NT2/D1 (cell line): Measurements from ENCODE around the gene ZNF134.

Source experiments
- DNase-seq: peaks from one replicate; pipeline ENCODE4 v3.0.0-alpha.2; 2011; ENCODE audit warnings: low read depth, low spot score
- H3K27me3 ChIP-seq: 2 replicates; pipeline ENCODE4 v1.6.0; 2011; ENCODE audit warnings: mild to moderate bottlenecking; ENCODE audit not compliant: insufficient read length, insufficient read depth
- H3K36me3 ChIP-seq: 2 replicates; pipeline ENCODE4 v1.6.1; 2011; ENCODE audit warnings: mild to moderate bottlenecking, low read length, mixed read lengths; ENCODE audit not compliant: insufficient read depth, insufficient read length
- H3K4me1 ChIP-seq: 2 replicates; pipeline ENCODE4 v1.5.1; 2011; ENCODE audit not compliant: insufficient read depth, insufficient read length
- H3K4me3 ChIP-seq: 2 replicates; pipeline ENCODE4 v1.5.1; 2011; ENCODE audit warnings: low read depth; ENCODE audit not compliant: insufficient read length
- H3K9ac ChIP-seq: 2 replicates; pipeline ENCODE4 v1.6.0; 2011; ENCODE audit warnings: low read depth; ENCODE audit not compliant: insufficient read length
- H3K9me3 ChIP-seq: 2 replicates; pipeline ENCODE4 v1.5.1; 2011; ENCODE audit warnings: mild to moderate bottlenecking, low read length; ENCODE audit not compliant: insufficient read depth
- SUZ12 ChIP-seq: IDR thresholded peaks from 2 replicates; pipeline ENCODE4 v1.6.1; 2011; ENCODE audit not compliant: insufficient read length, insufficient read depth; ENCODE audit errors: extremely low read depth
- YY1 ChIP-seq: IDR thresholded peaks from 2 replicates; pipeline ENCODE4 v1.6.1; 2011; ENCODE audit not compliant: insufficient read length, insufficient read depth
- ZNF274 ChIP-seq: IDR thresholded peaks from 2 replicates; pipeline ENCODE4 v1.6.1; 2011; ENCODE audit warnings: mild to moderate bottlenecking, low read depth, low read length

The ZNF134 gene

GRCh38 chr19:57642396-57643046 is 28.5 kb downstream of the ZNF134 start:
- Histone ChIP-seq H3K27me3 (no peaks in the 10 kb centered on the region), H3K9ac (no peak overlapping the region), H3K4me3 (no peak overlapping the region), H3K9me3 (peaks cover 5% of the 10 kb centered on the region), H3K36me3 (peaks cover 43% of the 10 kb centered on the region), H3K4me1 (no peaks in the 10 kb centered on the region)
- TF ChIP-seq YY1 (no peak), ZNF274 (no peak), SUZ12 (no peak)
- no peak for DNase-seq

- Histone ChIP-seq H3K27me3 (no peaks in the 10 kb centered on the region), H3K9me3 (no peaks in the 10 kb centered on the region), H3K36me3 (peaks cover 41% of the 10 kb centered on the region), H3K4me3 (no peak overlapping the region), H3K9ac (no peak overlapping the region), H3K4me1 (no peaks in the 10 kb centered on the region)
- DNase-seq: no peak
- TF ChIP-seq YY1 (no peak), SUZ12 (no peak), ZNF274 (no peak)
These were observed 29.7 kb downstream of the ZNF134 start for GRCh38 chr19:57643734-57644133.

- H3K4me3 ChIP-seq: no peak overlapping the region
- no peaks in the 10 kb centered on the region for H3K4me1 ChIP-seq
- peaks cover under 1% of the 10 kb centered on the region; the same call in 1 of the 2 replicates for H3K9me3 ChIP-seq
- TF ChIP-seq YY1: no peak
- TF ChIP-seq SUZ12: no peak
- no peak for TF ChIP-seq ZNF274
- peaks cover under 1% of the 10 kb centered on the region for H3K36me3 ChIP-seq
- H3K9ac ChIP-seq: no peak overlapping the region
- DNase-seq: no peak
- no peaks in the 10 kb centered on the region for H3K27me3 ChIP-seq
These were observed 34.4 kb downstream of the ZNF134 start for GRCh38 chr19:57648331-57649003.

- Histone ChIP-seq H3K9me3 (peaks cover 4% of the 10 kb centered on the region; the same call in 1 of the 2 replicates), H3K4me3 (no peak overlapping the region), H3K27me3 (no peaks in the 10 kb centered on the region), H3K36me3 (no peaks in the 10 kb centered on the region), H3K9ac (no peak overlapping the region), H3K4me1 (no peaks in the 10 kb centered on the region)
- TF ChIP-seq SUZ12: no peak
- TF ChIP-seq YY1: no peak
- no peak for TF ChIP-seq ZNF274
- DNase-seq: no peak
These were observed 37.6 kb downstream of the ZNF134 start for GRCh38 chr19:57651654-57651996.

GRCh38 chr19:57653689-57654088 is 39.6 kb downstream of the ZNF134 start:
- peaks cover 4% of the 10 kb centered on the region; the same call in 1 of the 2 replicates for H3K9me3 ChIP-seq
- DNase-seq: no peak
- H3K27me3 ChIP-seq: no peaks in the 10 kb centered on the region
- TF ChIP-seq YY1 (no peak), SUZ12 (no peak), ZNF274 (no peak)
- no peak overlapping the region for H3K9ac ChIP-seq
- no peak overlapping the region for H3K4me3 ChIP-seq
- H3K4me1 ChIP-seq: no peaks in the 10 kb centered on the region
- H3K36me3 ChIP-seq: no peaks in the 10 kb centered on the region

- no peak overlapping the region for H3K4me3 ChIP-seq
- H3K9me3 ChIP-seq: peaks cover 4% of the 10 kb centered on the region; the same call in 1 of the 2 replicates
- H3K9ac ChIP-seq: no peak overlapping the region
- peaks cover 4% of the 10 kb centered on the region for H3K27me3 ChIP-seq
- DNase-seq: no peak
- no peak for TF ChIP-seq ZNF274
- TF ChIP-seq SUZ12: no peak
- no peak for TF ChIP-seq YY1
- H3K36me3 ChIP-seq: no peaks in the 10 kb centered on the region
- H3K4me1 ChIP-seq: no peaks in the 10 kb centered on the region
These were observed 41.4 kb downstream of the ZNF134 start for GRCh38 chr19:57655443-57655842.

GRCh38 chr19:57656346-57656745 is 42.3 kb downstream of the ZNF134 start:
- Histone ChIP-seq H3K4me3 (no peak overlapping the region), H3K4me1 (no peaks in the 10 kb centered on the region), H3K9me3 (peaks cover 4% of the 10 kb centered on the region; the same call in 1 of the 2 replicates), H3K9ac (no peak overlapping the region), H3K27me3 (peaks cover 5% of the 10 kb centered on the region), H3K36me3 (no peaks in the 10 kb centered on the region)
- DNase-seq: no peak
- TF ChIP-seq ZNF274 (no peak), YY1 (no peak), SUZ12 (no peak)
